Activated CD8-positive, alpha-beta T cell treated with anti-CD3 and anti-CD28 coated beads for 36 hours (primary cell): Measurements from ENCODE around the gene IP6K2. TPM values are rescaled to one million over a fixed set of nuclear protein-coding genes. Genes with fewer than 3 reads are reported as not detected.

Experiments used
- ATAC-seq: fragments of 200-7000 bp; cut with Tn5 transposase; one replicate; pipeline ENCODE4 v1.10.0; 2021; ENCODE audit warnings: mild to moderate bottlenecking, moderate library complexity
- CTCF ChIA-PET: fragments of 350-600 bp; sonication (Branson Sonifier 250); formaldehyde crosslinking; loops from one replicate; lab custom pipeline; 2021; ENCODE audit warnings: antibody characterized with exemption; lab: Charles Lee
- POLR2A ChIA-PET: fragments of 350-600 bp; sonication (Branson Sonifier 250); formaldehyde crosslinking; loops from one replicate; lab custom pipeline; 2021; ENCODE audit warnings: antibody characterized with exemption; lab: Charles Lee
- DNase-seq: peaks from one replicate; pipeline ENCODE4 v3.0.0-alpha.2; 2020
- H3K27ac Mint-ChIP-seq: one replicate; pipeline ENCODE4 v1.8.0; 2021; ENCODE audit warnings: mild to moderate bottlenecking, mixed read lengths
- H3K27me3 Mint-ChIP-seq: one replicate; pipeline ENCODE4 v1.8.0; 2021; ENCODE audit warnings: mixed read lengths
- H3K36me3 Mint-ChIP-seq: one replicate; pipeline ENCODE4 v1.8.0; 2021; ENCODE audit warnings: low read depth, mixed read lengths
- H3K4me1 Mint-ChIP-seq: one replicate; pipeline ENCODE4 v1.8.0; 2021; ENCODE audit warnings: low read depth, mixed read lengths
- H3K4me3 Mint-ChIP-seq: one replicate; pipeline ENCODE4 v1.8.0; 2021; ENCODE audit warnings: mild to moderate bottlenecking, moderate library complexity, mixed read lengths
- H3K9me3 Mint-ChIP-seq: one replicate; pipeline ENCODE4 v1.8.0; 2021; ENCODE audit warnings: mixed read lengths
- intact Hi-C: fragments of 100-400 bp; cut with micrococcal nuclease; formaldehyde crosslinking; loops from one replicate; pipeline ENCODE4 v1.10.0; 2022
- total RNA-seq, 2 experiments: library from RNA; stranded (reverse); gene quantifications; one replicate each; pipeline ENCODE4 v1.2.3, GENCODE V29; 2021
- TF ChIP-seq, protein P1 (sequence below): fragments of 200-600 bp; IDR thresholded peaks from one replicate; pipeline ENCODE4 v1.8.0; 2022; ENCODE audit warnings: antibody characterized with exemption, mild to moderate bottlenecking

IP6K2 gene
- total RNA-seq, 2 experiments from 2014 or later = 47.7 to 48.0 TPM

DNA sequence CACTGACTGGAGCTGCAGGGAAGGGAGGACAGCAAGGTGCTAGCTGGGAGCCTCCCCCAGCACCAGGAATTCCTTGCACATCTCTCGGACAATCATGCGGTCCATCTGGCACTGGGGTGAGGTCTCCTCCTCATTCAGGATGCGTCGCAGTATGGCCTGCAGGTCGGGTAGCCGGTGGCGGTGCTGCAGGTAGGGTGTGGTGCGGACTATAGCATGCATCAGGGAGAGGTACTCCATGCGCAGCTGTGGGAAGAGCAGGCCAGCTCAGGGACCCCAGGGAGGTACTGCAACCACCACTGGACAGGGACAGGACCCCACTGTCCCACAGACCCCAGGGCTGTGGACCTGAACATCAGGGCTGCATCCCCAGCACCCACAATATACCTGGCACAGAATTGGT is 42.5 kb downstream of the IP6K2 start:
- no peaks in the 10 kb centered on the region for H3K9me3 Mint-ChIP-seq
- no peak overlapping the region for H3K4me3 Mint-ChIP-seq
- intact Hi-C loops = no loop called here
- H3K27me3 Mint-ChIP-seq = no peaks in the 10 kb centered on the region
- H3K4me1 Mint-ChIP-seq = no peaks in the 10 kb centered on the region
- DNase-seq (no peak), ATAC-seq (no peak)
- ChIA-PET CTCF (interaction anchor here (0.7 to 1.9 kb wide), 2 partner anchors 11 to 274 kb away, joined by 3 to 5 read pairs; no protein-coding TSS in a partner anchor), POLR2A (interaction anchor here (1.2 to 2.8 kb wide), 3 partner anchors 11 to 62 kb away, joined by 3 to 26 read pairs (median 5); partner anchors contain the start of gene CELSR3)
- H3K36me3 Mint-ChIP-seq = peaks cover 33% of the 10 kb centered on the region
- no peak overlapping the region for H3K27ac Mint-ChIP-seq
- TF ChIP-seq, protein P1, sequence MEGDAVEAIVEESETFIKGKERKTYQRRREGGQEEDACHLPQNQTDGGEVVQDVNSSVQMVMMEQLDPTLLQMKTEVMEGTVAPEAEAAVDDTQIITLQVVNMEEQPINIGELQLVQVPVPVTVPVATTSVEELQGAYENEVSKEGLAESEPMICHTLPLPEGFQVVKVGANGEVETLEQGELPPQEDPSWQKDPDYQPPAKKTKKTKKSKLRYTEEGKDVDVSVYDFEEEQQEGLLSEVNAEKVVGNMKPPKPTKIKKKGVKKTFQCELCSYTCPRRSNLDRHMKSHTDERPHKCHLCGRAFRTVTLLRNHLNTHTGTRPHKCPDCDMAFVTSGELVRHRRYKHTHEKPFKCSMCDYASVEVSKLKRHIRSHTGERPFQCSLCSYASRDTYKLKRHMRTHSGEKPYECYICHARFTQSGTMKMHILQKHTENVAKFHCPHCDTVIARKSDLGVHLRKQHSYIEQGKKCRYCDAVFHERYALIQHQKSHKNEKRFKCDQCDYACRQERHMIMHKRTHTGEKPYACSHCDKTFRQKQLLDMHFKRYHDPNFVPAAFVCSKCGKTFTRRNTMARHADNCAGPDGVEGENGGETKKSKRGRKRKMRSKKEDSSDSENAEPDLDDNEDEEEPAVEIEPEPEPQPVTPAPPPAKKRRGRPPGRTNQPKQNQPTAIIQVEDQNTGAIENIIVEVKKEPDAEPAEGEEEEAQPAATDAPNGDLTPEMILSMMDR = no peak

DNA sequence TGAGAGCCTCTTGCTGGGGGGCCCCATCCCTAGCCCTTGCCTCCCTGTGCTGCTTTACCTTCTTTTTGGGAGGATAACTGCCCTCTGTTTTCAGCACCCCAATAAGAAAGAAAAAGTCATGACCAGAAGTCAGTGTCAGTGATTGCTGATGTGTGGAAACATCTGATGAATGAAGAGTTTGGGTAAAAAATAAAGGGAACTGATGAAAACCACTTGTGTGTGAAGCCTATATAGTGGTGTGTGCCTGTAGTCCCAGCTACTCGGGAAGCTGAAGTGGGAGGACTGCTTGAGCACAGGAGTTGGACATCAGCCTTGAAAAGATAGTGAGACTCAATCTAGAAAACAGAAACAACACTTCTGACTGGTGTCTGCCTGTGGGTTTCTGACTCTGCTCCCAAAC is 44.5 kb downstream of the IP6K2 start:
- intact Hi-C loops = no loop called here
- Mint-ChIP-seq H3K27me3 (no peaks in the 10 kb centered on the region), H3K9me3 (no peaks in the 10 kb centered on the region), H3K4me3 (no peak overlapping the region), H3K36me3 (peaks cover 20% of the 10 kb centered on the region), H3K27ac (no peak overlapping the region), H3K4me1 (no peaks in the 10 kb centered on the region)
- POLR2A ChIA-PET = interaction anchor here (2.8 kb wide), 1 partner anchor 9 kb away, joined by 26 read pairs; the partner anchor contains the start of gene CELSR3
- DNase-seq (no peak), ATAC-seq (no peak)
- CTCF ChIA-PET = no interaction called here
- TF ChIP-seq, protein P1 = no peak

DNA sequence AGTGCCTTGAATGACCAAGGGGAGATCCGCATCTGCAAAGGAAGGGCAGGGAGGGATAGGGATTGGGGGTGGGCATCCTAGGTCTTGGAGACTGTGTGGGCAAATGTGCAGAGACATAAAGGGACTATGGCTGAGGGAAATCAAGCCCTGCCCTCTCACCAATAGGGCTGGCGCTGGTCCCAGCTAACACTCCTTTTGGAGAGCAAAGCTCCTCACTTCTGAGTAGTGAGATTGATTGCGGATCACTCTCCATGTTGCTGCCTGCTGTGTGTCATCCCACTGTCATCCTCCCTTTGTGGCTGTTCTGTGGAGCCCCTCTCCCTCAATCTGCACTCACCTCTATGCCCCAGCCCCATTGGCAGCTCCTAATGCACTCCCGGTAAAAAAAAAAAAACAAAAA is 52.1 kb downstream of the IP6K2 start:
- H3K9me3 Mint-ChIP-seq = no peaks in the 10 kb centered on the region
- peaks cover 14% of the 10 kb centered on the region for H3K36me3 Mint-ChIP-seq
- TF ChIP-seq, protein P1 = no peak
- peaks cover 18% of the 10 kb centered on the region for H3K27me3 Mint-ChIP-seq
- no peak overlapping the region for H3K27ac Mint-ChIP-seq
- intact Hi-C loops = no loop called here
- CTCF ChIA-PET = interaction anchor here (0.9 to 1.5 kb wide), 4 partner anchors 17 to 295 kb away, joined by 3 to 5 read pairs (median 4); no protein-coding TSS in a partner anchor
- H3K4me1 Mint-ChIP-seq = peaks cover 17% of the 10 kb centered on the region
- no peak overlapping the region for H3K4me3 Mint-ChIP-seq
- POLR2A ChIA-PET = interaction anchor here (0.5 to 4.9 kb wide), 7 partner anchors 9 to 431 kb away, joined by 3 to 26 read pairs (median 3); partner anchors contain the start of gene TMEM89
- ATAC-seq (no peak), DNase-seq (no peak)

DNA sequence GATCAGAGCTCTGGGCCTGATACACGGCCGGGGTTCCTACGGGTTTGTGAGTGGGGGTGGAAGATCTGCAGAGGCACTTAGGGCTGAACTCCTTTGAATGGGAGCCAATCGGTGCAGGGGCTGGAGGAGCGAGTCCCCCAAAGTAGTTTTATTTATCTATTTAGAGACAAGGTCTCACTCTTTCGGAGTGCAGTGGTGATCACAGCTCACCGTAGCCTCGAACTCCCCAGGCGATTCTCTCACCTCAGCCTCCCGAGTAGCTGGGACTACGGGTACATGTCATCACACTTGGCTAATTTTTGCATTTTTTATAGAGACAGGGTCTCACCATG is 52.7 kb downstream of the IP6K2 start:
- POLR2A ChIA-PET = interaction anchor here (0.6 to 4.9 kb wide), 9 partner anchors 9 to 430 kb away, joined by 3 to 26 read pairs (median 3); no protein-coding TSS in a partner anchor
- Mint-ChIP-seq H3K4me3 (peak overlapping the region; percentile 82), H3K36me3 (peaks cover 14% of the 10 kb centered on the region), H3K4me1 (peaks cover 17% of the 10 kb centered on the region), H3K9me3 (no peaks in the 10 kb centered on the region), H3K27me3 (peaks cover 21% of the 10 kb centered on the region), H3K27ac (no peak overlapping the region)
- no peak for ATAC-seq
- TF ChIP-seq, protein P1 = peak; percentile 63
- intact Hi-C loops = no loop called here
- DNase-seq = no peak
- CTCF ChIA-PET = interaction anchor here (0.6 to 1.8 kb wide), 10 partner anchors 9 to 326 kb away, joined by 3 to 5 read pairs (median 4); partner anchors contain the start of gene P4HTM
